Testis (tissue), 2 donors: ENCODE results near the gene PSG6.
"Not testable (repeated sequence)": the region's sequence is repeated elsewhere in the genome, so short reads cannot be mapped to it uniquely, and the experiment has no call there.

Experiments used
- CTCF ChIP-seq, 3 experiments: fragments of 450-650 bp in 2 of 3; fragments of 200-600 bp in 1 of 3; sonication (generic) in 1 of 3; IDR thresholded peaks; one replicate each; pipeline ENCODE4 v1.5.1; 2016 to 2019; ENCODE audit warnings: antibody characterized with exemption in 3 of 3, mild to moderate bottlenecking in 2 of 3, moderate library complexity in 1 of 3
- POLR2A ChIP-seq: fragments of 450-650 bp; IDR thresholded peaks from one replicate; pipeline ENCODE4 v1.6.1; 2017; ENCODE audit warnings: antibody characterized with exemption, mild to moderate bottlenecking, moderate library complexity

GRCh38 chr19:42934726-42935125 lies 17.0 kb upstream of the PSG6 start:
- not testable (repeated sequence) for TF ChIP-seq CTCF (IDR thresholded peaks at IDR 0.05); POLR2A
